ENCODE data around the gene SEMA6D. TPM values are rescaled to one million over a fixed set of nuclear protein-coding genes. Genes with fewer than 3 reads are reported as not detected.

Gene SEMA6D
- total RNA-seq, 1 donor, result 17.7 TPM

DNA sequence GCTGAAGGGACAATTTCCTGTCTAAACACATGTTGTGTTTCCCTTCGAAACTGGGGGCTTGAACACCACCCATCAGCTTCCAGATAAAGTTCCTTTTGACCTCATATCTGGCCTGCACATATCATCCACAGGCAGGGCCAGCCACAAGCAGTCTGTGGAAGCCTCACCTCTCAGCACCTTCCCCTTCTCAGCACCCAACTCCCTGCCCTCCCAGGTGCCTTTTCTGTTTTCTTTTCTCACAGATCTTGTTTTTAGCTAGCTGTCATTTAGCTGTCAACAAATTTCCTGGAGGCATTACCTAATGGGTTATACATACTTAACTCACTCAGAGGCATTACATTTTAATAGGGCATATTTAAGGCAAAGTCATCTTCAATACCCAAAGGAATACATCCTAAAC, 93.9 kb downstream of the SEMA6D start:
- TF ChIP-seq, protein P1, sequence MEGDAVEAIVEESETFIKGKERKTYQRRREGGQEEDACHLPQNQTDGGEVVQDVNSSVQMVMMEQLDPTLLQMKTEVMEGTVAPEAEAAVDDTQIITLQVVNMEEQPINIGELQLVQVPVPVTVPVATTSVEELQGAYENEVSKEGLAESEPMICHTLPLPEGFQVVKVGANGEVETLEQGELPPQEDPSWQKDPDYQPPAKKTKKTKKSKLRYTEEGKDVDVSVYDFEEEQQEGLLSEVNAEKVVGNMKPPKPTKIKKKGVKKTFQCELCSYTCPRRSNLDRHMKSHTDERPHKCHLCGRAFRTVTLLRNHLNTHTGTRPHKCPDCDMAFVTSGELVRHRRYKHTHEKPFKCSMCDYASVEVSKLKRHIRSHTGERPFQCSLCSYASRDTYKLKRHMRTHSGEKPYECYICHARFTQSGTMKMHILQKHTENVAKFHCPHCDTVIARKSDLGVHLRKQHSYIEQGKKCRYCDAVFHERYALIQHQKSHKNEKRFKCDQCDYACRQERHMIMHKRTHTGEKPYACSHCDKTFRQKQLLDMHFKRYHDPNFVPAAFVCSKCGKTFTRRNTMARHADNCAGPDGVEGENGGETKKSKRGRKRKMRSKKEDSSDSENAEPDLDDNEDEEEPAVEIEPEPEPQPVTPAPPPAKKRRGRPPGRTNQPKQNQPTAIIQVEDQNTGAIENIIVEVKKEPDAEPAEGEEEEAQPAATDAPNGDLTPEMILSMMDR (IDR thresholded peaks at IDR 0.05; ENCODE audit: insufficient read depth, low read length), result no peak
- H3K4me3 ChIP-seq (ENCODE audit: low read depth, low read length), result no peak overlapping the region
- DNase-seq (ENCODE audit: low read depth), result no peak

DNA sequence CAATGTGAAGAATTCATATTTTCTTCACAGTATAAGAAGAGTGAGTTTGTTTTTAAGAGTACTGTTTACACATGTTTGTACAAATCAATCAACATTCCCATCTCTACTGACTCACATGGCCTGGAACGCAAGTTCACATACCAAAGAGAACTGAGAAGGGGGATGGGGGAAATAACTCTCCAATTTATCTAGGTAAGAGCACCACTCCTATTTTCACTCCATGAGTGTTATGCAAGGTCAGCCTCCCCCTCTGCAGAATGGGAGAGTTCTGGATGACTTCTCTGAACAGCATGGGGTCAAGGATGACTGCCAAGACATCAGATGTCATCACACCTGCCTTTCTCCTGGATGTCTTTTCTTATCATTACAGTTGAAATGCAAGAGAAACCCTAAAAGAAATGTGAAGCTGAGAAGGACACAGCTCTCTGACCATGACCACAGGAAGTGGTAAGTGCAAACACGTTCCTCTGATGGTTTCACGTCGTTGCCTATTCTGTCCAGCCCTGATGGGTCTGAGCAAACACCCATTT, 95.2 kb downstream of the SEMA6D start:
- DNase-seq (ENCODE audit: low read depth), result no peak
- TF ChIP-seq, protein P1 (IDR thresholded peaks at IDR 0.05; ENCODE audit: insufficient read depth, low read length), result no peak
- no peak overlapping the region for H3K4me3 ChIP-seq (ENCODE audit: low read depth, low read length)

DNA sequence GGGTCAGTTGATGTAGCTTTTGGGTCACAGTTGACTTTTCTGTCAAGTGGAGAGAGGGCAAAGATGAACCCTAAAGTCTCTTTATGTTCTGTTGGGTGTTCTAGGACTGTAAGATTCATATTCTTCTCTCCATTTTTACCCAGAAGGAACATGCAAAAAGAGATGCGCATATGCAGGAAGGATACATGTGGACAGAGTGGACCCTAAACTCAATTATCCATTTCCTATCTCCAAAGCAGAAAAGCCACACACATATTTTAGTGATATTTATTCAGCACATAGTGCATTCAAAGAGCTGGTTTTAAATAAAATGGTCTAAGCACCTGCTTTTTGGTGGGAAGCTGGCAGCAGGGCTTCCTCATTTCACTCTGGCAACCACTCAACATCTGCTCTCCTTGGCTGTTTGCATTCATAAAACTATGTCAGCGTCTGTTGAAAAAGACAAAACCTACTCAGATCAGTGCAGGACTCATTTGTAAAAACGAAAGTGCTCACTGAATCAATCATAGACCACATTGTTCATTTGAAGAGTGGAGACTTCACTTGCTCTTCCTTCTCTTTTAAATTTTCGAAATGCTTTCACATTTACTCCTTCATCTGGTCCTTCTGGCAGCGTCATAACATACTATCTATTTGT, 96.6 kb downstream of the SEMA6D start:
- DNase-seq (ENCODE audit: low read depth), result no peak
- H3K4me3 ChIP-seq (ENCODE audit: low read depth, low read length), result no peak overlapping the region
- TF ChIP-seq, protein P1 (IDR thresholded peaks at IDR 0.05; ENCODE audit: insufficient read depth, low read length), result no peak

DNA sequence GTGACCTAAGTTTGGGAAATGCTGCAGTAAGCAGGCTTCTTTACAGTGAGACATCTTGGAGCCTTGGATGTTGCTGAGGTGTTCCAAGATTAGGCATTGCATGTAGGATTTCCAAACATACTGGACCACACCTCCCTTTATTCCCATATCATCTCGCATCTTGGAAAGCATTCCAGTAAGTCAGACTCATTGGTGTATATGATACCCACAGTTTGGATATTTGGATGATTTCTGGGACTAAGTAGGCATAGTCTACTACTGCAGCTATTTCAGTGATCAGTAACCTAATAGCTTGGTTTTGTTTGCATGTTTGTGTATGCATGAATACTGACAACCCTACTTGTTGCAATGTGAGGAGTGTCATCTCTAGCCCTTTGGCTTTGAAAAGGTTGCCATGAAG, 97.3 kb downstream of the SEMA6D start:
- no peak overlapping the region for H3K4me3 ChIP-seq (ENCODE audit: low read depth, low read length)
- DNase-seq (ENCODE audit: low read depth), result no peak
- TF ChIP-seq, protein P1 (IDR thresholded peaks at IDR 0.05; ENCODE audit: insufficient read depth, low read length), result no peak

DNA sequence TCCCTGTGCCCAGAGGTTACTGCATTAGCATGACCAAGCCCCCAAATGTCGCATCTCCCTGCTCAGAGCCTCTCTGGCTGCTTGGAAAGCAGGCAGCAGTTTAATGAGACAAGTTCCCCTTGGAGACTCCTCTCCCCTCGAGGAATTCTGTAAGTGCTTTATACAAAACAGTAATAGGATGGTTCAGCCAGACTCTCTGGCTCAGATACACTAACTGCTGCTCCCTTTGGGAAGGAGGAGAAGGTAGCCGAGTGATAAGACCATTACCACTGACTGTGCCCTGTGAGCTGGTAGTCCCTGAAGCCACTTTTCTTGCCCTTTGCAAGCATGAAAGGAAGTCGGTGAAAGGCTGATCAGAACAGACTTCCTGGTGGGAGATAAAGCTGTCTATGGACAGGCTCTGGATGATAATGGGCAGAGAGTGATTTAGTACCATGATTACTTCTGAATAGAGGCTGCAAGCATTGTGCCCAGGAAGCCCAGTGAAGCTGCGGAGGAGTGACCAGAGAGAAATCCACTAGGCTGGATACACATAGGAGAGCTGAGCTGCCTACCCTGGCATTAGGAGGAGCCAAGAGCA, 100.8 kb downstream of the SEMA6D start:
- TF ChIP-seq, protein P1 (IDR thresholded peaks at IDR 0.05; ENCODE audit: insufficient read depth, low read length), result no peak
- no peak overlapping the region for H3K4me3 ChIP-seq (ENCODE audit: low read depth, low read length)
- no peak for DNase-seq (ENCODE audit: low read depth)

DNA sequence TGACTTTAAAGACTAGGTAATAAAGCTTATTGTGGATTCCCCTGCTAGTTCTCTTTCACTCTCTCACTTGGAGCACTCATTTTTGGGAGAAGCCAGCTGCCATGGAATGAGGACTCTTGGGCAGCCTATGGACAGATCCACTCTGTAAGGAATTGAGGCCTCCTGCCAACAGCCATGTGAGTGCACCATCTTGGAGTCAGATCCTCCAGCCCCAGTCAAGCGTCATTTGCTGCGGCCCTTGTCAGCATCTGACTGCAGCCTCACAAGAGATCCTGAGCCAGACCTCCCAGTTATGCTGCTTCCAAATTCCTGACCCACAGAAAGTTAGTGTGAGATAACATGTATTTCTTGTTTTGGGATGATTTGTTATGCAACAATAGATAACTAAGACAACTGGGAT, 101.9 kb downstream of the SEMA6D start:
- TF ChIP-seq, protein P1 (IDR thresholded peaks at IDR 0.05; ENCODE audit: insufficient read depth, low read length), result no peak
- no peak for DNase-seq (ENCODE audit: low read depth)
- no peak overlapping the region for H3K4me3 ChIP-seq (ENCODE audit: low read depth, low read length)
